PC-9 (cell line): Measurements from ENCODE around the gene BIRC5. TPM values are rescaled to one million over a fixed set of nuclear protein-coding genes. Genes with fewer than 3 reads are reported as not detected.

ENCODE experiments used
- BruUV-seq: library from RNA; stranded (reverse); fragments of 400-500 nt; replicated peaks from 2 replicates; lab custom pipeline; 2021; lab: Mats Ljungman, UMichigan
- CTCF ChIA-PET: fragments of 300-600 bp; sonication (Branson Sonifier 250); formaldehyde crosslinking; loops from one replicate; lab custom pipeline; 2022; ENCODE audit warnings: antibody characterized with exemption; lab: Charles Lee
- POLR2A ChIA-PET: fragments of 300-600 bp; sonication (Branson Sonifier 250); formaldehyde crosslinking; loops from one replicate; lab custom pipeline; 2022; ENCODE audit warnings: antibody characterized with exemption; ENCODE audit not compliant: unreplicated experiment; lab: Charles Lee
- DNase-seq, 2 experiments: peaks; one replicate each; pipeline versions ENCODE4 v3.0.0 to v3.0.0-alpha.2; 2015 to 2022; ENCODE audit warnings: mixed read lengths in 1 of 2
- H2AFZ ChIP-seq: fragments of 200-600 bp; sonication (generic); 2 replicates; pipeline ENCODE4 v1.8.1; 2017; ENCODE audit warnings: antibody characterized with exemption
- H3F3A ChIP-seq: fragments of 200-600 bp; sonication (generic); 2 replicates; pipeline ENCODE4 v1.8.1; 2017; ENCODE audit warnings: antibody characterized with exemption, mild to moderate bottlenecking, low read depth; ENCODE audit not compliant: insufficient read depth
- H3K27ac ChIP-seq: fragments of 200-600 bp; sonication (generic); 2 replicates; pipeline ENCODE4 v1.6.1; 2016; ENCODE audit warnings: mixed run types
- H3K27me3 ChIP-seq: fragments of 200-600 bp; sonication (generic); 2 replicates; pipeline ENCODE4 v1.6.1; 2016; ENCODE audit warnings: low read depth, mixed run types; ENCODE audit not compliant: insufficient read depth
- H3K36me3 ChIP-seq: fragments of 200-600 bp; sonication (generic); 2 replicates; pipeline ENCODE4 v1.6.1; 2016; ENCODE audit warnings: low read depth, mixed run types
- H3K4me1 ChIP-seq: fragments of 200-600 bp; sonication (generic); replicated peaks from 2 replicates; pipeline ENCODE4 v1.6.1; 2016; ENCODE audit warnings: mixed run types; ENCODE audit not compliant: insufficient read depth
- H3K4me2 ChIP-seq: fragments of 200-600 bp; sonication (generic); 2 replicates; pipeline ENCODE4 v1.6.1; 2017; ENCODE audit warnings: mixed run types
- H3K4me3 ChIP-seq: fragments of 200-600 bp; sonication (generic); 2 replicates; pipeline ENCODE4 v1.6.1; 2016; ENCODE audit warnings: mixed run types
- H3K79me2 ChIP-seq: fragments of 200-600 bp; sonication (generic); 2 replicates; pipeline ENCODE4 v1.6.1; 2017; ENCODE audit warnings: low read depth, mixed run types
- H3K9me2 ChIP-seq: fragments of 200-600 bp; sonication (generic); 2 replicates; pipeline ENCODE4 v1.8.1; 2017; ENCODE audit warnings: mild to moderate bottlenecking; ENCODE audit not compliant: insufficient read depth
- H3K9me3 ChIP-seq: fragments of 200-600 bp; sonication (generic); 2 replicates; pipeline ENCODE4 v1.8.1; 2016; ENCODE audit warnings: low read depth; ENCODE audit not compliant: insufficient read depth
- H4K20me1 ChIP-seq: fragments of 200-600 bp; sonication (generic); 2 replicates; pipeline ENCODE4 v1.8.1; 2017; ENCODE audit not compliant: insufficient read depth
- CTCF ChIP-seq: fragments of 200-600 bp; sonication (generic); conservative IDR thresholded peaks from 2 replicates; pipeline ENCODE4 v1.6.1; 2017; ENCODE audit warnings: mixed run types, antibody characterized with exemption, mild to moderate bottlenecking, moderate library complexity
- EZH2 ChIP-seq: fragments of 200-600 bp; sonication (generic); IDR thresholded peaks from 2 replicates; pipeline ENCODE4 v1.8.0; 2017; ENCODE audit warnings: antibody characterized with exemption, low read depth
- intact Hi-C: fragments of 100-400 bp; cut with micrococcal nuclease; formaldehyde crosslinking; loops from one replicate; pipeline ENCODE4 v1.10.0; 2022; ENCODE audit not compliant: unreplicated experiment
- total RNA-seq: library from RNA; stranded (reverse); gene quantifications from 2 replicates; pipeline ENCODE4 v1.2.3, GENCODE V29; 2021

The BIRC5 gene
- total RNA-seq, 1 experiment from 2014 or later = 91.0 TPM

GRCh38 chr17:78230996-78231935 is 17.2 kb downstream of the BIRC5 start, which contains the start of gene TMEM235:
TSS of gene TMEM235 (plus strand) at chr17:78231631. CDS start at chr17:78232024, 393 bp downstream.
- H3F3A ChIP-seq = no peaks in the 10 kb centered on the region
- no peaks in the 10 kb centered on the region for H4K20me1 ChIP-seq
- H3K9me3 ChIP-seq = no peaks in the 10 kb centered on the region
- H3K27ac ChIP-seq = no peak within 1 kb of the TSS
- intact Hi-C loops = no loop called here
- TF ChIP-seq CTCF (no peak), EZH2 (no peak)
- no TSS peak for BruUV-seq
- CTCF ChIA-PET = interaction anchor here (1.1 kb wide), 1 partner anchor 57 kb away, joined by 4 read pairs; no protein-coding TSS in a partner anchor
- H3K36me3 ChIP-seq = no peaks in the 10 kb centered on the region
- H3K27me3 ChIP-seq = no peaks in the 10 kb centered on the region
- H3K4me3 ChIP-seq = no peak within 1 kb of the TSS
- H3K4me2 ChIP-seq = no peak within 1 kb of the TSS
- no peaks in the 10 kb centered on the region for H3K4me1 ChIP-seq
- POLR2A ChIA-PET = no interaction called here
- H3K9me2 ChIP-seq = no peaks in the 10 kb centered on the region
- no peak within 1 kb of the TSS for H2AFZ ChIP-seq
- DNase-seq = no peak
- no peaks in the 10 kb centered on the region for H3K79me2 ChIP-seq

- Histone ChIP-seq H3K27ac (no peak overlapping the region), H4K20me1 (no peaks in the 10 kb centered on the region), H3F3A (no peaks in the 10 kb centered on the region), H3K79me2 (no peaks in the 10 kb centered on the region), H3K9me2 (no peaks in the 10 kb centered on the region), H3K9me3 (no peaks in the 10 kb centered on the region), H3K36me3 (no peaks in the 10 kb centered on the region), H3K27me3 (no peaks in the 10 kb centered on the region), H3K4me2 (no peak overlapping the region), H2AFZ (no peak overlapping the region), H3K4me3 (no peak overlapping the region), H3K4me1 (no peaks in the 10 kb centered on the region)
- no peak for DNase-seq
- ChIA-PET CTCF (interaction anchor here (1.1 kb wide), 1 partner anchor 58 kb away, joined by 4 read pairs; no protein-coding TSS in a partner anchor), POLR2A (no interaction called here)
- TF ChIP-seq CTCF (no peak), EZH2 (no peak)
- no TSS peak for BruUV-seq
- intact Hi-C loops = no loop called here
Observed at GRCh38 chr17:78231991-78232858, 18.2 kb downstream of the BIRC5 start.

- Histone ChIP-seq H3K9me2 (no peaks in the 10 kb centered on the region), H3K4me2 (no peak overlapping the region), H2AFZ (no peak overlapping the region), H3K79me2 (no peaks in the 10 kb centered on the region), H3K9me3 (no peaks in the 10 kb centered on the region), H3K4me3 (no peak overlapping the region), H3K4me1 (no peaks in the 10 kb centered on the region), H3K27ac (no peak overlapping the region), H4K20me1 (no peaks in the 10 kb centered on the region), H3K27me3 (no peaks in the 10 kb centered on the region), H3F3A (no peaks in the 10 kb centered on the region), H3K36me3 (no peaks in the 10 kb centered on the region)
- BruUV-seq = no TSS peak
- TF ChIP-seq CTCF (no peak), EZH2 (no peak)
- no peak for DNase-seq
- ChIA-PET POLR2A (no interaction called here), CTCF (no interaction called here)
- intact Hi-C loops = no loop called here
Observed at GRCh38 chr17:78232859-78233173, 18.8 kb downstream of the BIRC5 start.
